ENCODE measurements around the gene ASIP.
"Not testable (repeated sequence)": the region's sequence is repeated elsewhere in the genome, so short reads cannot be mapped to it uniquely, and the experiment has no call there.

The ASIP gene

DNA sequence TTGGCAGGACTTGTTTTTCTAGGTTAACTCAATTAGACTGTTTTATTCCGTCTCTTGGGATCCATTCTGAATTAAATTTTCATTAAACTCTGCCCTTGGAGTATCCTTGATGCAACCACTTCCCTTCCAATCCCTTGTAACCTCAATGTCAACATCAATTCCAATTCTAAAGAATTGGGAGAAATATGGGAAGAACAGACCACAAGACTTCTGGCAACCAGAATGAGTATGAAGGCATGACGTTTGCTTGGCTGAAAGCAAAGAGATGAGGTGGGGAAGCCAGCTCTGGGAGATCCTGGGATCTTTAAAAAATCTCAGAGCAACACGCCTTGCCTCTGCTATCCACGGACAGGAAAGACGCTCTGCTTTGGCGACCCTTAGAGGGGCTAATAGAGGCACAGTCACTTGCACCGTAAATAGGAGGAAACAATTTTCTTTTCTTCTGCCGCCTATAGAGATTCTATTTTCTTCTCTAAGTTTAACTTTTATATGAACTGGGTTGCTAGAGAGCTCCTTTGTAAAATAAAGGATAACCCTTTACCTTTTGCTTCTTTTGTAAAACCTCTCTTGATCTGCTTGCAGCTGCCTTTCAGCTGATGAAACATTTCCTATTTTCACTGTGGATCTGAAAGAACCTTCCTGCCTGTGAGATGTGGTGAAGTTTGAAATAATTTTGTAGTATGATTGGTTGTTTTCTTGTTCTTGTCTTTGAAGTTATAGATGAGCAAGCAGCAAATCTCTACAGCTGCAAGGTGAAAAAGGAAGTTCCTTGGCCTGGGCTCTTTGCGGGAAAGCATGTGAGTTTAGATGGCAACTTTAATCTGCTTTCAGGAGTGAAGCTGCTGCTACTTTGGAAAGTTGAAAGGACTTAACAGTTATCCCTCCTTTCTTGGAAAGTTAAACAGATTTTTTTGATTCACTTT, at the start of gene ASIP:
TSS of gene ASIP (plus strand) at position 731 of the 923 bp plus-strand sequence. CDS start 18,952 bp downstream, outside the sequence.
- DNase-seq (ENCODE audit: low read depth) = no peak

- DNase-seq (ENCODE audit: low read depth) = no peak
Measured at GRCh38 chr20:34193051-34193450, 48.2 kb upstream of the ASIP start.

- DNase-seq (ENCODE audit: low read depth) = no peak
Measured at GRCh38 chr20:34199183-34199582, 42.0 kb upstream of the ASIP start.

GRCh38 chr20:34200023-34200422, 41.2 kb upstream of the ASIP start:
- no peak for DNase-seq (ENCODE audit: low read depth)

- no peak for DNase-seq (ENCODE audit: low read depth)
Measured at GRCh38 chr20:34201531-34201930, 39.7 kb upstream of the ASIP start.

- not testable (repeated sequence) for DNase-seq (ENCODE audit: low read depth)
Measured at GRCh38 chr20:34205172-34205880, 35.9 kb upstream of the ASIP start.

- DNase-seq (ENCODE audit: low read depth) = no peak
Measured at GRCh38 chr20:34209111-34209510, 32.1 kb upstream of the ASIP start.

GRCh38 chr20:34210271-34210670, 31.0 kb upstream of the ASIP start:
- DNase-seq (ENCODE audit: low read depth) = no peak

GRCh38 chr20:34211591-34211990, 29.6 kb upstream of the ASIP start:
- no peak for DNase-seq (ENCODE audit: low read depth)

DNA sequence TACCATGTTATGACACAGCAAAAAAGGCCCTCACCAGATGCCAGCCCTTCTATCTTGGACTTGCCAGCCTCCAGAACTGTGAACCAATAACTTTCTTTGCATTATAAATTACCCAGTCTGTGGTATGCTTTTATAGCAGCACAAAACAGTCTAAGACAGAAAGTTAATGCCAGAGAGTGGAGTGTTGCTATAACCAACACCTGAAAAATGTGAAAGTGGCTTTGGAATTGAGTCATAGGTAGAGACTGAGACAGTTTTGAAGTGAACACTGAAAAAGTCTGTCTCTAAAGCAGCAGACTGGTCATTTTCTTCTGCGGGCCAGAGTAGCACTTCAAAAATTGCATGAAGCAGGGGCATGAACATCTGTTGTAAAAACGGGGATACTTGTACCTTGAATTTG, 28.0 kb upstream of the ASIP start:
- DNase-seq (ENCODE audit: low read depth) = no peak

DNA sequence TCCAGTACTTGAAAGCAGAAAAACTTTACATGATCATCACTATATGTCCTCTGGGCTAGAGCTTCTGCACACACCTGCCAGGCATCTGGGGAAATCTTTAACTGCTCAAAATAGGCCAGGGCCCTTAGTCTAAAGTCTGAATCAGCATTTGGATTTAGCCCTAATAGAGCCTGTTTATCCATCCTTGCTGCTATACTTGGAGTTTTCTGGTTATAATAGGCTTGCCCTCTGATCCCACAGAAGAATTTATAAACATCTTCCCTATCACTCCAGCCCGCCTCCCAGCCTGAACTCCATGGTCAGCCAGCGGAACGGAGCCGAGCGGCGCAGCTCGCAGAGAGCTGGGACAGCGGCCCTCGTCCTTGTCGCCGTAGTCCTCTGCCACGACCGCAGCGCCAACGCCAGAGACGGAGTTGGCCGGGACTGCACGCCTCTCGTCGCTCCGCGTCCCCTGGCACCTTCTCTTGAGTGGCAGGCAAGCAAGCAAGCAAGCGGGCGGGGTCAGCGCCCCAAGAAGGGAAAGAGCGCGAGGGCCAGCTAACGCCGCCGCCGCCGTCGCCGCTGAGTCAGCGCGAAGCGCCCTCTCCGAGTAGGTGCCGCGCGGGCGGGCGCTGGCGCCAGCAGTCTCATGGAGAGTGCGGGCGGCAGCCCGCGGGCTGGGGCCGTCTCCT, 25.4 kb upstream of the ASIP start:
- DNase-seq (ENCODE audit: low read depth) = no peak

DNA sequence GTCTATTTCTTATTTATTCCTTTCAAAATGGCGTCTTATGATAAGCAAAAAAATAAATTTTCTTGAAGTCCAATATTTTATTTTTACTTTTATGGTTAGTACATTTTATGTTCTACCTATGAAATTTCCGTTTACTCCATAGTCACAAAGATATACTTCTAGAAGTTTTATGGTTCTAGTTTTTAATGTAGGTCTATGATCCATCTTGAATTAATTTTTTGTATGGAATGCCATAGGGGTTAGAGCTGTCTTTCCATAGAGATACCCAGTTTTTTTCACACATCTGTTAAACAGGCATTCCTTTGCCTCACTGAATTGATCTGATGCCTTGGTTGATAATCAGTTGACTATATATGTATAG, 24.9 kb upstream of the ASIP start:
- DNase-seq (ENCODE audit: low read depth) = no peak

DNA sequence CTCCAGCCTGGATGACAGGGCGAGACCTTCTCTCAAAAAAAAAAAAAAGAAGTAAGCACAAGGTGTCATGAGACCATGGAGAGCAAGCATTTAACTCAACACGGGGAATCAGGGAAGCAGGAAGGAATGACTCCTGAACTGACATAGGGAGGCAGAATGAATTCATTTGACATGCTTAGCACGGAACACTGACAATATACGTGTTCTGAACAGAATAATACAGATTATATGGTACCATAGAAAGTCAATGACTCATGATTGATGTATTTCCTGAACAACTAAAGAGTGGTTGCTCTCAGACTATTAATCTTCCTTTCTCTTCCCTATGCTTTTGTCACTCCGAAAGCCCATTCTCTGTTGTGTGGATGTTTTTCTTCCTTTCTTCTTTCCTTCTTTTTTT, 20.7 kb upstream of the ASIP start:
- DNase-seq (ENCODE audit: low read depth) = peak; percentile 28

- DNase-seq (ENCODE audit: low read depth) = peak; percentile 89
Measured at GRCh38 chr20:34222208-34222607, 19.0 kb upstream of the ASIP start.

- not testable (repeated sequence) for DNase-seq (ENCODE audit: low read depth)
Measured at GRCh38 chr20:34224251-34224650, 17.0 kb upstream of the ASIP start.

GRCh38 chr20:34231634-34232033, 9.6 kb upstream of the ASIP start:
- DNase-seq (ENCODE audit: low read depth) = no peak

GRCh38 chr20:34232494-34233087, 8.6 kb upstream of the ASIP start:
- DNase-seq (ENCODE audit: low read depth) = no peak

GRCh38 chr20:34233687-34234086, 7.5 kb upstream of the ASIP start:
- no peak for DNase-seq (ENCODE audit: low read depth)

DNA sequence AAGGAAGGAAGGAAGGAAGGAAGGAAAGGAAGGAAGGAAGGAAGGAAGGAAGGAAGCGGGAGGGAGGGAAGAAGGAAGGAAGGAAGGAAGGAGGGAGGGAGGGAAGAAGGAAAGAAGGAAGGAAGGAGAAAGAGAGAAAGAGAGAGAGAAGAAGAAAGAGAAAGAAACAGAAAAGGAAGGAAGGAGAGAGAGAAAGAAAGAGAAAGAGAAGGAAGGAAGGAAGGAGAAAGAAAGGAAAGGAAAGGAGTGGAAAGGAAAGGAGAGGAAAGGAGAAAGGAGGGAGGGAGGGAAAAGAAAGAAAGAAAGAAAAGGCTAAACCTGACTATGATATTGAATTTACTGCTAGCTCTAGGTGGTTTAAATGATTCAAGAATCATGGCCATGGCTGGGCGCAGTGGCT, 5.3 kb upstream of the ASIP start:
- no peak for DNase-seq (ENCODE audit: low read depth)

GRCh38 chr20:34237942-34238341, 3.3 kb upstream of the ASIP start:
- no peak for DNase-seq (ENCODE audit: low read depth)

- no peak for DNase-seq (ENCODE audit: low read depth)
Measured at GRCh38 chr20:34240121-34240520, 1.1 kb upstream of the ASIP start.

- DNase-seq (ENCODE audit: low read depth) = not testable (repeated sequence)
Measured at GRCh38 chr20:34242015-34242414, 792 bp downstream of the ASIP start.

Measured in non-pigmented ciliary epithelial cell (primary cell).